GM19043 (cell line): ENCODE measurements around the gene FBXW2.
"Not testable (repeated sequence)": the region's sequence is repeated elsewhere in the genome, so short reads cannot be mapped to it uniquely, and the experiment has no call there.

Experiments
- ATAC-seq: cut with Tn5 transposase; IDR thresholded peaks from one replicate; pipeline ENCODE4 v1.9.1; 2021; ENCODE audit warnings: low read depth; ENCODE audit not compliant: unreplicated experiment

The FBXW2 gene

GRCh38 chr9:120792898-120793765 is at the start of gene FBXW2:
TSS of gene FBXW2 (minus strand) at chr9:120793416. CDS start at chr9:120788258, 5,158 bp downstream.
- peak; percentile 92 for ATAC-seq

GRCh38 chr9:120841930-120842684 is 48.9 kb upstream of the FBXW2 start:
- ATAC-seq = no peak

- ATAC-seq = no peak
Observed at GRCh38 chr9:120839146-120839545, 45.9 kb upstream of the FBXW2 start.

GRCh38 chr9:120837921-120838320 is 44.7 kb upstream of the FBXW2 start:
- ATAC-seq = no peak

GRCh38 chr9:120833325-120833724 is 40.1 kb upstream of the FBXW2 start:
- no peak for ATAC-seq

GRCh38 chr9:120832807-120833206 is 39.6 kb upstream of the FBXW2 start:
- no peak for ATAC-seq

GRCh38 chr9:120830865-120831264 is 37.6 kb upstream of the FBXW2 start:
- no peak for ATAC-seq

- no peak for ATAC-seq
Observed at GRCh38 chr9:120830151-120830550, 36.9 kb upstream of the FBXW2 start.

GRCh38 chr9:120829650-120830049 is 36.4 kb upstream of the FBXW2 start:
- ATAC-seq = no peak

- no peak for ATAC-seq
Observed at GRCh38 chr9:120820095-120820494, 26.9 kb upstream of the FBXW2 start.

GRCh38 chr9:120818595-120818994 is 25.4 kb upstream of the FBXW2 start:
- ATAC-seq = no peak

- ATAC-seq = no peak
Observed at GRCh38 chr9:120815075-120815474, 21.9 kb upstream of the FBXW2 start.

GRCh38 chr9:120808931-120809330 is 15.7 kb upstream of the FBXW2 start:
- no peak for ATAC-seq

GRCh38 chr9:120807607-120808379 is 14.6 kb upstream of the FBXW2 start:
- no peak for ATAC-seq

- not testable (repeated sequence) for ATAC-seq
Observed at GRCh38 chr9:120804784-120805363, 11.7 kb upstream of the FBXW2 start.

- no peak for ATAC-seq
Observed at GRCh38 chr9:120801441-120801840, 8.2 kb upstream of the FBXW2 start.

- ATAC-seq = no peak
Observed at GRCh38 chr9:120791161-120791560, 2.1 kb downstream of the FBXW2 start.

- ATAC-seq = no peak
Observed at GRCh38 chr9:120787933-120788332, 5.3 kb downstream of the FBXW2 start.

- no peak for ATAC-seq
Observed at GRCh38 chr9:120783602-120784047, 9.6 kb downstream of the FBXW2 start.

- ATAC-seq = no peak
Observed at GRCh38 chr9:120781236-120781635, 12.0 kb downstream of the FBXW2 start.
